Tibial nerve (tissue), 4 donors: ENCODE data around the gene ZNF644. TPM values are rescaled to one million over a fixed set of nuclear protein-coding genes. Genes with fewer than 3 reads are reported as not detected.

Source experiments
- DNase-seq, 2 donors: peaks; one replicate each; pipeline ENCODE4 v3.0.0-alpha.2; 2019; ENCODE audit warnings: low spot score in 2 of 2
- H3K27ac ChIP-seq, 4 donors: fragments of 200-600 bp; sonication (generic) in 3 of 4; one replicate each; pipeline ENCODE4 v1.5.1; 2017 to 2019; ENCODE audit warnings: mild to moderate bottlenecking in 1 of 4
- H3K27me3 ChIP-seq, 2 donors: fragments of 200-600 bp; sonication (generic) in 1 of 2; one replicate each; pipeline versions ENCODE4 v1.5.1 to v1.6.0; 2017 to 2019
- H3K36me3 ChIP-seq, 3 donors: fragments of 200-600 bp; sonication (generic); one replicate each; pipeline ENCODE4 v1.5.1; 2018 to 2019
- H3K4me1 ChIP-seq, 4 donors: fragments of 200-600 bp; sonication (generic) in 3 of 4; one replicate each; pipeline ENCODE4 v1.5.1; 2017 to 2019
- H3K4me3 ChIP-seq, 4 donors: fragments of 200-600 bp; sonication (generic) in 3 of 4; one replicate each; pipeline ENCODE4 v1.5.1; 2017 to 2019; ENCODE audit warnings: mild to moderate bottlenecking in 1 of 4, moderate library complexity in 1 of 4
- H3K9me3 ChIP-seq, 4 donors: fragments of 200-600 bp; sonication (generic) in 3 of 4; one replicate each; pipeline ENCODE4 v1.5.1; 2017 to 2019
- CTCF ChIP-seq, 5 experiments: fragments of 200-600 bp in 3 of 5; fragments of 450-650 bp in 2 of 5; sonication (generic) in 3 of 5; IDR thresholded peaks; one replicate each; pipeline ENCODE4 v1.5.1; 2016 to 2019; ENCODE audit warnings: antibody characterized with exemption in 5 of 5, mild to moderate bottlenecking in 3 of 5, moderate library complexity in 2 of 5
- EP300 ChIP-seq, 2 donors: sonication (generic); formaldehyde crosslinking; IDR thresholded peaks; one replicate each; pipeline ENCODE4 v1.6.1; 2017; ENCODE audit warnings: antibody characterized with exemption in 2 of 2, mild to moderate bottlenecking in 1 of 2
- POLR2A ChIP-seq, 2 donors: fragments of 450-650 bp; IDR thresholded peaks; one replicate each; pipeline ENCODE4 v1.6.1; 2017; ENCODE audit warnings: antibody characterized with exemption in 2 of 2, mild to moderate bottlenecking in 2 of 2, moderate library complexity in 2 of 2
- WGBS, 2 donors: methylation state at CpG; one replicate each; pipeline ENCODE4 v1.1.5; 2018; 5-methylcytosine and 5-hydroxymethylcytosine counted together
- total RNA-seq, 4 donors: library from RNA; depleted of rRNA; stranded (reverse); fragments of >200 nt; gene quantifications; one replicate each; pipeline ENCODE4 v1.1.0, GENCODE V29; 2016

The ZNF644 gene
- total RNA-seq, 4 donors from 2014 or later: 43.3 to 97.2 (median 70.8) TPM

- Histone ChIP-seq H3K27me3 (no peaks in the 10 kb centered on the region), H3K27ac (peak overlapping the region; percentile 99 to 100 (median 100)), H3K4me3 (peak overlapping the region; percentile 88 to 98 (median 94)), H3K36me3 (no peaks in the 10 kb centered on the region), H3K9me3 (no peaks in the 10 kb centered on the region), H3K4me1 (peaks cover 0 to 47% (median 32%) of the 10 kb centered on the region in 4 donors)
- no peak for DNase-seq
- TF ChIP-seq CTCF (IDR thresholded peaks at IDR 0.05): no peak
- 47 to 48% methylated on average over 6 of the region's 6 CpGs for WGBS, 2 donors
Measured at GRCh38 chr1:91022518-91022929, 689 bp upstream of the ZNF644 start.

- H3K4me1 ChIP-seq: peaks cover 0 to 61% (median 38%) of the 10 kb centered on the region in 4 donors
- DNase-seq: peak; percentile 33 to 58
- peak overlapping the region; percentile 88 to 98 (median 94) for H3K4me3 ChIP-seq
- no peaks in the 10 kb centered on the region for H3K27me3 ChIP-seq
- no peaks in the 10 kb centered on the region for H3K9me3 ChIP-seq
- H3K36me3 ChIP-seq: no peaks in the 10 kb centered on the region
- TF ChIP-seq EP300 (IDR thresholded peaks at IDR 0.05) (no peak), CTCF (IDR thresholded peaks at IDR 0.05) (no peak)
- WGBS, 2 donors: 0 to 1% methylated on average over 23 to 26 of the region's 33 CpGs
- H3K27ac ChIP-seq: peak overlapping the region; percentile 99 to 100 (median 100)
Measured at GRCh38 chr1:91020967-91021685, 709 bp downstream of the ZNF644 start.

- no peaks in the 10 kb centered on the region for H3K9me3 ChIP-seq
- TF ChIP-seq EP300 (IDR thresholded peaks at IDR 0.05) (no peak), POLR2A (IDR thresholded peaks at IDR 0.05) (no peak), CTCF (IDR thresholded peaks at IDR 0.05) (no peak)
- 16 to 19% methylated on average over 4 of the region's 4 CpGs for WGBS, 2 donors
- no peak for DNase-seq
- H3K27ac ChIP-seq: peak overlapping the region; percentile 99 to 100 (median 100)
- H3K4me3 ChIP-seq: peak overlapping the region; percentile 88 to 98 (median 94)
- H3K36me3 ChIP-seq: no peaks in the 10 kb centered on the region
- no peaks in the 10 kb centered on the region for H3K27me3 ChIP-seq
- peaks cover 0 to 68% (median 41%) of the 10 kb centered on the region in 4 donors for H3K4me1 ChIP-seq
Measured at GRCh38 chr1:91020486-91020885, 1.3 kb downstream of the ZNF644 start.

- Histone ChIP-seq H3K9me3 (no peaks in the 10 kb centered on the region), H3K4me3 (no peak overlapping the region), H3K27ac (peak overlapping the region in 3 of 4 donors; percentile 3 to 100 (median 100)), H3K27me3 (no peaks in the 10 kb centered on the region), H3K4me1 (peaks cover 0 to 82% (median 50%) of the 10 kb centered on the region in 4 donors), H3K36me3 (no peaks in the 10 kb centered on the region)
- 48 to 54% methylated on average over 2 of the region's 2 CpGs for WGBS, 2 donors
- TF ChIP-seq POLR2A (IDR thresholded peaks at IDR 0.05) (no peak), CTCF (IDR thresholded peaks at IDR 0.05) (peak; percentile 28 to 39 (median 30))
- DNase-seq: no peak
Measured at GRCh38 chr1:91018006-91018405, 3.8 kb downstream of the ZNF644 start.

- DNase-seq: no peak
- H3K9me3 ChIP-seq: no peaks in the 10 kb centered on the region
- H3K27me3 ChIP-seq: no peaks in the 10 kb centered on the region
- H3K27ac ChIP-seq: peak overlapping the region; percentile 50 to 100 (median 82)
- peaks cover 0 to 94% (median 56%) of the 10 kb centered on the region in 4 donors for H3K4me1 ChIP-seq
- H3K36me3 ChIP-seq: no peaks in the 10 kb centered on the region
- no peak overlapping the region for H3K4me3 ChIP-seq
- TF ChIP-seq POLR2A (IDR thresholded peaks at IDR 0.05): no peak
- no peak for TF ChIP-seq EP300 (IDR thresholded peaks at IDR 0.05)
- no peak for TF ChIP-seq CTCF (IDR thresholded peaks at IDR 0.05)
Measured at GRCh38 chr1:91015794-91016550, 5.9 kb downstream of the ZNF644 start.
